Epithelial cell of esophagus (primary cell): ENCODE data around the gene NALCN.

Experiments used
- DNase-seq: peaks from one replicate; pipeline ENCODE4 v3.0.0; 2010; ENCODE audit warnings: low read depth
- H3K4me3 ChIP-seq: 2 replicates; pipeline ENCODE4 v1.5.1; 2011; ENCODE audit warnings: mild to moderate bottlenecking, low read length, control low read depth
- CTCF ChIP-seq: IDR thresholded peaks from 2 replicates; pipeline ENCODE4 v1.5.1; 2011; ENCODE audit warnings: low read depth, mild to moderate bottlenecking, low read length, control low read depth, inconsistent platforms; ENCODE audit not compliant: insufficient read depth; ENCODE audit errors: missing control alignments

NALCN gene

GRCh38 chr13:101416181-101417042, at the start of gene NALCN:
Gene NALCN (minus strand): TSS chr13:101416508. CDS start chr13:101399126, 17,382 bp downstream.
- DNase-seq: peak; percentile 28
- peak within 1 kb of the TSS; percentile 45 for H3K4me3 ChIP-seq
- no peak for TF ChIP-seq CTCF

GRCh38 chr13:101465877-101466276, 49.6 kb upstream of the NALCN start:
- H3K4me3 ChIP-seq: no peak overlapping the region
- no peak for TF ChIP-seq CTCF
- no peak for DNase-seq

- DNase-seq: no peak
- no peak for TF ChIP-seq CTCF
- no peak overlapping the region for H3K4me3 ChIP-seq
These were observed 40.9 kb upstream of the NALCN start for GRCh38 chr13:101457176-101457575.

GRCh38 chr13:101455863-101456262, 39.6 kb upstream of the NALCN start:
- H3K4me3 ChIP-seq: no peak overlapping the region
- no peak for TF ChIP-seq CTCF
- peak; percentile 89 for DNase-seq

GRCh38 chr13:101454767-101455166, 38.5 kb upstream of the NALCN start:
- H3K4me3 ChIP-seq: no peak overlapping the region
- DNase-seq: peak; percentile 53
- no peak for TF ChIP-seq CTCF

- peak; percentile 1 for TF ChIP-seq CTCF
- H3K4me3 ChIP-seq: peak overlapping the region; percentile 33
- peak; percentile 74 for DNase-seq
These were observed 37.5 kb upstream of the NALCN start for GRCh38 chr13:101453784-101454201.
